Measurements from ENCODE around the gene ZNF800.

The ZNF800 gene

GRCh38 chr7:127322832-127323493, 69.5 kb downstream of the ZNF800 start:
- Histone ChIP-seq H3K4me3 (no peak overlapping the region), H3K36me3 (no peaks in the 10 kb centered on the region), H3K4me1 (no peaks in the 10 kb centered on the region), H3K27ac (no peak overlapping the region), H3K27me3 (no peaks in the 10 kb centered on the region), H3K9me3 (no peaks in the 10 kb centered on the region)
- intact Hi-C loops (cut with DNase I; ENCODE audit: low total_unique reads) = no loop called here
- DNase-seq = no peak
- TF ChIP-seq CTCF (IDR thresholded peaks at IDR 0.05) = no peak

- TF ChIP-seq CTCF (IDR thresholded peaks at IDR 0.05) = no peak
- intact Hi-C loops (cut with DNase I; ENCODE audit: low total_unique reads) = no loop called here
- H3K4me1 ChIP-seq = no peaks in the 10 kb centered on the region
Observed at GRCh38 chr7:127322351-127322750, 70.2 kb downstream of the ZNF800 start.

GRCh38 chr7:127320974-127321373, 71.5 kb downstream of the ZNF800 start:
- H3K4me1 ChIP-seq = no peaks in the 10 kb centered on the region
- TF ChIP-seq CTCF (IDR thresholded peaks at IDR 0.05) = no peak
- intact Hi-C loops (cut with DNase I; ENCODE audit: low total_unique reads) = no loop called here
- no peaks in the 10 kb centered on the region for H3K36me3 ChIP-seq
- H3K27me3 ChIP-seq = no peaks in the 10 kb centered on the region
- DNase-seq = no peak
- no peaks in the 10 kb centered on the region for H3K9me3 ChIP-seq
- no peak overlapping the region for H3K4me3 ChIP-seq
- no peak overlapping the region for H3K27ac ChIP-seq

More at GRCh38 chr7:127322351-127322750, 70.2 kb downstream of the ZNF800 start:
- DNase-seq = no peak
- Histone ChIP-seq H3K27ac (no peak overlapping the region), H3K9me3 (no peaks in the 10 kb centered on the region), H3K27me3 (no peaks in the 10 kb centered on the region), H3K4me3 (no peak overlapping the region), H3K36me3 (no peaks in the 10 kb centered on the region)
